Measurements from ENCODE around the gene TMEM8B.
A peak's percentile ranks its signal among the peaks of the same experiment; 100 is the strongest.
"Not testable (repeated sequence)": the region's sequence is repeated elsewhere in the genome, so short reads cannot be mapped to it uniquely, and the experiment has no call there.

The TMEM8B gene

DNA sequence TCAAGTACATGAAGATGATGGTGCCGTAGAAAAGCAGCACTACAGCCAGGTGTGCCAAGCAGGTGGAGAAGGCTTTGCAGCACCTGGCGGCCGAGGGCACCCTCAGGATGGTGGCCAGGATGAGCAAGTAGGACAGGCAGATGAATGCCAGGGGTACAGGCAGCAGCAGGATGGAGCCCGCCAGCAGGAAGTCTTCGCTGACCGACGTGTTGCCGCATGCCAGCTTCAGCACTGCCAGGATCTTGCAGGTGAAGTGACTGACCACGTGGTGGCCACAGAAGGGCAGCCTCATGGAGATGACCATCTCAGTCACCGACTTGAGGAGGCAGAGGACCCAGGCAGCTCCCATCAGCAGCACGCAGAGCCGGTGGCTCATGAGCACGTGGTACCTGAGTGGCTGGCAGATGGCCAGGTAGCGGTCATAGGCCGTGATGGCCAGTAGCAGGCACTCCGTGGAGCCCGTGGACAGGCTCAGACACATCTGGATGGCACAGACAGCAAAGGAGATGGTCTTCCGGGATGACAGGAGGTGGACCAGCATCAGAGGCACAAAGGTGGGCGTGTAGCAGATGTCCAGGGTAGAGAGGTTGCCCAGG, 40.7 kb downstream of the TMEM8B start:
- no peak for DNase-seq

DNA sequence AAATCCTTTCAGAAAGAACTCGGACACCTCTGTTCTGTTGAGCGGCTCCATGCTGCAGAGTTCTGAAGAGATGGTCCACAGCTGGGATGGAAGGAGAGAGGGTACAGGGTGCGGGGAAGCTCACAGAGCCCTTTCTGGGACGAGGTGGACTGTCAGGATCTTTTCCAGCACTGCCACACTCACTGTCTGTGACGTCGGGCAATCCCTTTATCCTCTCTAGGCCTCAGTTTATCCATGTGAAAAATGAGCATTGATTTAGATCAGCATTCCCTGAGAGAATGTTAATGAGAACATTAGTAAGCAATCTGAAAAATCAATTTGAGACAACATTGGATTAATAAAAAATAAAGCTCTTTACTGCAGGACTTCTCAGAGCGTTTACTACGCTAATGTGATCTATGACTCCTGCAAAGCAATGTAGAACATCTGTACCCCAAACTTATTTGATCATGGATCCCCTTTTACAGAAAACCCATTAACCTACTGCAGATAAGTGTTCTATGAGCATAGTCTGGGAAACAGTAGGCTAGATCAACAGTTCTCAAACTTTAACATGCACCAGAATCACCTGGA, 41.4 kb downstream of the TMEM8B start, which contains the start of gene OR13J1:
TSS of gene OR13J1 (minus strand) at position 51 of the 573 bp plus-strand sequence. CDS start at position 51, 0 bp downstream.
- no peak for DNase-seq

DNA sequence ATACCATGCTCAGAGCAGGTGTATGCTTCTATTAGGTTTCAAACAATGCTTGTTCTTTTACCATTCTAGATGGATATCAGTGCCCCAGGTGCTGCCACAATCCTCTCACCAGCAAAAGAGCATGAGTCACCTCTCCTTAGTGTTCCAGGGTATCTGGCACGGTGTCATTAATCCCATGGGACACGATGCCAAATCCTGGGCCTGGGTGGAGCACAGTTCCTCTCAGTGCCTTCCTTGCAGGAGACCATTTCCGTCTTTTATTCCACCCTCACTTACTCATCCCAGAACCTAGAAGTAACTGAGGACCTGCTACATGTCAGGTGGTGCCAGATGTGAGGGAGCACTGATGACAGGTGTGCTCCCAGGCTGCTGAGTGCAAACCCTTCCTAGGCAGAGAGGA, 42.5 kb downstream of the TMEM8B start:
- no peak for DNase-seq

DNA sequence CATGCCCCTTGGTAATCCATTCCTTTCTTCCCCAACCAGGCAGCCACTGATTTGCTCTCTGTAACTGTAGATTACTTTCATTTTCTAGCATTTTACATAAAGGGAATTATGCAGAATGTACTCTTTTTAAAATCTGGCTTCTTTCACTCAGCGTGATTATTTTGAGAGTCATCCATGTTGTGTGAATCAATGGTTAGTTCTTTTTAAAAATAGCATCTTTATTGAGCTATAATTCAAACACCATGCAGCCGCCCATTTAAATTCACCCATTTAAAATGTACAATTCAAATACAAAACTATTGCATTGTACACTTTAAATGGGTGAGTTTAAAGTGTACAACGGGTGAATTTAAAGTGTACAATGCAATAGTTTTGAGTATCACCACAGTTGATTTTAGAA, 43.5 kb downstream of the TMEM8B start:
- DNase-seq: no peak

DNA sequence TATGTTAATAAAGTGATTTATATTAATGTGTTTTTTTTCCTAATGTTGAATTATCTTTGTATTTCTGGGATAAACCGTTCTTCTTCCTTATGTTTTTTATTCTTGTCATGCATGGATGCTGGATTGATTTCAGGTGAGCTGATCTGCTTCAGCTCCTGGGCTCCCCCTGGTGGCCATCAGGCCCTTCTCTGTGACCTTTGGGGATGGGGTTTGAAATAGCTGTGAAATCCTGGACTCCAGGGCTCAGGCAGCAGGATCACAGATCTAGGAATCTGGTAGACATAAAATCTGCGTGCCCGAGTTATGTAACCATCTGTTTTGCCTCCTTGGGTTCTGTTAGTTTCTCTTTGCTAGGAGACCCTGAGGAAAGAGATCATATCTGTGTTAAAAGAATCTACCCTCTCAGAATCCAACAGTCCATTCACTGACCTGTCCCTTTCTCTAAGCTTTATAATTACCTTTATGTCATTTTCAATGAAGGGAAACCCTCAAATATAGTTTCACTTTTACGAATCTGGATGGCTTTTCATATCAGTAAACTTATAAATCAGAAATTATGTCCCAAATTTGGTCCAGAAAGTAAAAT, 53.3 kb downstream of the TMEM8B start:
- DNase-seq: peak; percentile 83

DNA sequence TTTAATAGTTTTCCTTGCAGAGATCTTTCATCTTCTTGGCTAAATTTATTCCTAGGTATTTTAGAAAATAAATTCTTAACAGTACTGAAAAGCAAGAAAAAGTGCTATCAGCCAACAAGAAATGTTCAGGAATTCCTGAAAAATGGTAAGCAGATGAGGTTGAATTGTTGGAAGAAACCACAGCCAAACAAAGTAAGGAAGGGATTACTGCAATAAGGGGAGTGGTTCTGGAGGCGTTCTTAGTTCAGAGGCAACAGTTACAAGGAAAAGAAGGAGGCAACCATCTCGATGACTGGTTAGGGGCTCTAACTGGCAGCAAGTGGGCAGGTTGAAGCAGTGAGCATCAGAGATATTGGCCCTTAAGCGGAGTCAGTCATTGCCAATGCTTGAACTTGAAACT, 54.0 kb downstream of the TMEM8B start:
- DNase-seq: no peak

DNA sequence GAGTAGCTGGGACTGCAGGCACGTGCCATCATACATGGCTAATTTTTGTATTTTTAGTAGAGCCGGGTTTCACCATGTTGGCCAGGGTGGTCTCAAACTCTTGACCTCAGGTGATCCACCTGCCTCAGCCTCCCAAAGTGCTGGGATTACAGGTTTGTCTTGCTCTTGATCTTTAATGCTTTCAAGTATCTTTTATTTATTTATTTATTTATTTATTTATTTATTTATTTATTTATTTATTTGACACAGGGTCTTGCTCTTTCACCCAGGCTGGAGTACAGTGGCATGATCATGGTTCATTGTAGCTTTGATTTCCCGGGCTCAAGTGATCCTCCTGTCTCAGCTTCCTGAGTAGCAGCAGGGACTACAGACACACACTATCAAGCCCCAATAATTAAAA, 55.9 kb downstream of the TMEM8B start:
- not testable (repeated sequence) for DNase-seq

DNA sequence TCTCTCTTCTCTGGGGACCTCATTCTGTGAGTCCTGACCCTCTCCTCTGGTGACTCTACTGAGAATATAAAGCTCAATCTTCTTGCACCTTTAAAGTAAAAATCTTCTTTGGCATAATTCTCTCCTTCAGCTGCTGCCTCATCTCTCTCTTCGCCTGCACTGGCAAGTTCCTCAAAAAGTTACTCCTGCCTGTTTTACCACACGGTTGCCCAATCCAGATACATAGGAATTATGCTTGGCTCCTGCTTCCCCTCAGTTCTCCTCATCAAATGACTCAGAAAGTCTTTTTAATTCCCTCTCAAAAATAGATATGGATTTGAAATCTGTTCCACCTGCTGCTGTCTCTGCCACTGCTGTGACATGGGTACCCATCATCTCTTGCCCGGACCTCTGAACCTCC, 62.6 kb downstream of the TMEM8B start:
- DNase-seq: no peak

DNA sequence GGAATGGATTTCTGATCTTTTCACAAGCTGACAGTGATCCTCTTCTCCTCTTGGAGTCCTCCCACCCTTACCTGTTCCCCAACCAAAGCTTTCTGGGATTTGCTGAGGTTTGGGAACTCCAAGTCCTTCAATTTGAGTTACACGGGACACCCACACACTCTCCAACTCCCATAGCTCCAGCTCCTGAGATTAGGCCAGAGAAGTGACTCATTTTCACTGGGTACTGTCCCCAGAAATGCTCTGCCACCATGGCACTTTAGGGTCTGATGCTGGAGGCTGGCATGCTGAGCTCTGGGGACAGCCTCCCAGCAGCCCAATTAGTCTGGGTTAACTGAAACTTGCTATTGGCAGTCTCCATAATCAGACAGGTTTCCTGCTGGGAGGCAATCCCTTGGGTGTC, 63.0 kb downstream of the TMEM8B start:
- DNase-seq: no peak

DNA sequence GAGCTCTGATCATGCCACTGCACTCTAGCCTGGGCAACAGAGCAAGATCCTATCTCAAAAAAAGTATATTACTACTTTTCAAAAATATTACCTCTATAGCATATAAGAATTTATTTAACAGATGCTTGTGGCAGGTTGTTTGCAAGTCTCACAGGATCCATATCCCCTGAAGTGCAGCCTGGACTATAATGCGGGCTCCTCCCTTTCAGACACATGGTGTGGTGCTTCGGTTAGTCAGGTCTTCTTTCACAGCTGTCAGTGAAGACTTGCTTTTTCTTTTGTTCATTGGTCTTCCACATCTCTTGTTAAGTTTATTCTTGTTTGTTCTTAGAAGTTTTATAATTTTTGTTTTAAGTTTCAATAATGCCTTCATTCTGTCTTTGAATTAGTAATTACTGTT, 67.5 kb downstream of the TMEM8B start:
- DNase-seq: no peak

DNA sequence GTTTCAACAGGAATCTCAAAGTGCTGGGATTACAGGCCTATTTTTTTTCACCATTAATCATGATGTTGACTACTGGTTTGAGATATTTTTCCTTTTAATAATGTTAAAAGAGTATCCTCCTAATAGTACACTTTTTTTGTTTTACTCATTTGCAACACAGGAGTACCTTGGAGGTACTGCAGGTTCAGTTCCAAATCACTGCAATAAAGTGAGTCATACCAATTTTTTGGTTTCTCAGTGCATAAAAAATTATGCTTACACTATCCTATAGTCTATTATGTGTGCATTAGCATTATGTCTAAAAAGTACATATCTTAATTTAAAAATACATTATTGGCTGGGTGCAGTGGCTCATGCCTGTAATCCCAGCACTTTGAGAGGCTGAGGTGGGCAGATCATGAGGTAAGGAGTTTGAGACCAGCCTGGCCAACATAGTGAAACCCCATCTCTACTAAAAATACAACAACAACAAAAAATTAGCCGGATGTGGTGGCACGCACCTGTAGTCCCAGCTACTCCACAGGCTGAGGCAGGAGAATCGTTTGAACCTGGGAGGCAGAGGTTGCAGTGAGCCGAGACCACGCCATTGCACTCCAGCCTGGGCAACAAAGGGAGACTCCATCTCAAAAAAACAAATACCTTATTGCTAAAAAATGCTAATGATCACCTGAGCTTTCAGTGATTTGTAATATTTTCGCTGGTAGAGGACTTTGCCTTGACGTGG, 68.5 kb downstream of the TMEM8B start:
- DNase-seq: not testable (repeated sequence)

DNA sequence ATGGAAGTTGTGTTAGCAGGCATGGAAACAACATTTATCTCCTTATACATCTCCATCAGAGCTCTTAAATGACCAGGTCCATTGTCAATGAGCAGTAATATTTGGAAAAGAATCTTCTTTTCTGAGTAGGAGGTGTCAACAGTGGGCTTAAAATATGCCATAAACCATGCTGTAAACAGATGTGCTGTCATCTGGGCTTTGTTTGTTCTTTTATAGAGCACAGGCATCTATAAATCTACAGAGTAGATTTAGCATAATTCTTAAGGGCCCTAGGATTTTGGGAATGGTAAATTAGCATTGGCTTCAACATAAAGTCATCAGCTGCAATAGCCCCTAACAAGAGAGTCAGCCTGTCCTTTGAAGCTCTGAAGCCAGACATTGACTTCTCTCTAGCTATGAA, 69.3 kb downstream of the TMEM8B start:
- no peak for DNase-seq

DNA sequence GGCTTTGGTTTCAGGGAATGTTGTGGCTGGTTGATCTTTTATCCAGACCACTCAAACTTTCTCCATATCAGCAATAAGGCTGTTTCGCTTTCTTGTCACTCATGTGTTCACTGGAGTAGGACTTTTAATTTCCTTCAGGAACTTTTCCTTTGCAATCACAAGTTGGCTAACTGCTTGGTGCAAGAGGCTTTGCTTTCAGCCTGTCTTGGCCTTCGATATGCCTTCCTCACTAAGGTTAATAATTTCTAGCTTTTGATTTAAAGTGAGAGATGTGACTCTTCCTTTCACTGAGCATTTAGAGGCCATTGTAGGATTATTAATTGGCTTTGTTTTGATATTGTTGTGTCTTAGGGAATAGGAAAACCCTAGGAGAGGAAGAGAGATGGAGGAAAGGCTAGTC, 70.0 kb downstream of the TMEM8B start:
- no peak for DNase-seq

DNA sequence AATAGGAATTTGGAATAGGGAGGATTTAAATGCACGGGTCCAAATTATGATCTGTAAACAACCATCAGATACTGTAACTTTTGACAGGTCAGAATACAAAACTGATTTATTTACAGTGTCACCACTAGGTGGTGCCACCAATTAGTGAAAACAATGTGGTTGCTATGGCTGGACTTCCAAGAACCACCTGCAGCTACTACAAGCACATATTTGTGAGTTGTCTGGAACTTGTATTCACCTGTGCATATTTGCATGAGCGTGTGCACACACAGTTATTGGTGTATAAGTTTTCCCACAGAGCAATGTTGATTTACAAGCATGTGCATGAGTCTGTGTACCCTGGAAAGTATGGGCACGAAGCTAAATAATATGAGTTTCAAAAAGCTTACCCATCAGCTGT, 74.0 kb downstream of the TMEM8B start:
- DNase-seq: no peak

DNA sequence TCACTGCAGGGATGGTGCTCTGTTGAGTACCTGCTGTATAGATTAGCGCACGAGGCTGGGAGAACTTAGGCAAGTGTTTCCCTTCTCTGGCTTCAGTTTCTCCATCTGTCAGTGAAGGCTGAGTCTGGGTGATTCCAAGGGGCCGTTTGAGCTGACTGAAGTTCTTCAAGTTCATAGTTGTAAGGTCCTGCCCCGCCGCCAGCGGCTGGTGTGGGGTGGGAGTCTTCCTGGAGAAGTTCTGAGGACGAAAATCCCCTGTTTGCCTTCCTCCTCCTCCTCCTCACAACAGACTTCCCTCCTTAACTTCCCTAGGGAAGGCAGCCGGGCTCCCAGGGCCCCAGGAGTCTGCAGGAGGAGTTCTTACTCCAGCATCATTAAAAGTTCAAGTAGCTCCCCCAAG, 75.3 kb downstream of the TMEM8B start:
- DNase-seq: no peak

DNA sequence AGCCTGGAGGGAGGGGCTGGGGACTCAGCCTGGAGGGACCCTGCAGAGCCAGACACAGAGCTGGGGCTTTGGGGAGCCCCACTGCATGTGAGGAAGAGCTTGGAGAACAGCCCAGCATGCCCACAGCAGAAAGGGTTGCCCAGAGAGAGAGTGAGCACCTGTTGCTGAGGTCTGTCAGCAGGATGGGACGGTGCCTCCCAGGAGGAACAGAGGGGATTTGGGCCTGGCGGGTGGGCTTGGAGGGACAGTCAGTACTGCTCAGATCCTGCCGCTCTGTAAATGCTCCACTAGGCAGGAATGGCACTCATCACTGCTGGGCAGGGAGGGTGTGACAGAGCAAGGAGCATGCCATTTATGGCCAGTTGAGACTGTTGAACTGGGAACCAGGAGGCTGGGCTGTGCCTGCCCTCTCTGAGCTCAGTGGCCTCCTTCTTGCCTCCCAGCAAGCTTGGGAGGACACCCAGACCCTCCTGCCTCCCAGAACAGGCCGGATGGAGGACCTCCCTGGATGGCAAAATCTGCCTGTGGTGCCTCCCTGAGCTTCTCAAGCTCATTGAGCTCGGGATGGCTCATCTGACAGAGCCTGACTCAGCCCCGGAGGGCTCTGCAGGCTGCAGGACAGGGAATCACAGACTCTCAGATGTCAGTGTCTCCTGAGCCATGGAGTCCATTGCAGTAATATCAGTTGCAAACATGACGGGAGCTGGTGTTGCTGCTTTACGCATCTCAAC, 76.2 kb downstream of the TMEM8B start:
- DNase-seq: no peak

DNA sequence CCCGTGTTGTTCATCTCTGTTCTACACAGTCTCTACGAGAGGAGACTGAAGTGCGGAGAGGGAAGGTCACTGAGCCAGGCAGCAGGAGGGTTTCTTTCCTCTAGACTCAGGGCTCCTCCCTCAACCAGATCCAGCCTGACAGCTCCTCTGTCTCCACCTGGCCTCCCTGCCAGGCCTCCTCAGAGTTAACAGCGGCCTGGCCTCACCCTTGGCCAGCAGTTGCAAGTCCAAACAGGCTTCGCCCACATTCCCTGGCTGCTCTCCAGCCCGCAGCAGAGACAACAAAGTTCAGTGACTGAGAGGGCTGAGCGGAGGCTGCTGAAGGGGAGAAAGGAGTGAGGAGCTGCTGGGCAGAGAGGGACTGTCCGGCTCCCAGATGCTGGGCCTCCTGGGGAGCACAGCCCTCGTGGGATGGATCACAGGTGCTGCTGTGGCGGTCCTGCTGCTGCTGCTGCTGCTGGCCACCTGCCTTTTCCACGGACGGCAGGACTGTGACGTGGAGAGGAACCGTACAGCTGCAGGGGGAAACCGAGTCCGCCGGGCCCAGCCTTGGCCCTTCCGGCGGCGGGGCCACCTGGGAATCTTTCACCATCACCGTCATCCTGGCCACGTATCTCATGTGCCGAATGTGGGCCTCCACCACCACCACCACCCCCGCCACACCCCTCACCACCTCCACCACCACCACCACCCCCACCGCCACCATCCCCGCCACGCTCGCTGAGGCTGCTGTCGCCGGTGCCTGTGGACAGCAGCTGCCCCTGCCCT, 77.1 kb downstream of the TMEM8B start, which contains the start of gene HRCT1:
TSS of gene HRCT1 (plus strand) at position 291 of the 768 bp plus-strand sequence. CDS start at position 377, 86 bp downstream.
- DNase-seq: no peak

DNA sequence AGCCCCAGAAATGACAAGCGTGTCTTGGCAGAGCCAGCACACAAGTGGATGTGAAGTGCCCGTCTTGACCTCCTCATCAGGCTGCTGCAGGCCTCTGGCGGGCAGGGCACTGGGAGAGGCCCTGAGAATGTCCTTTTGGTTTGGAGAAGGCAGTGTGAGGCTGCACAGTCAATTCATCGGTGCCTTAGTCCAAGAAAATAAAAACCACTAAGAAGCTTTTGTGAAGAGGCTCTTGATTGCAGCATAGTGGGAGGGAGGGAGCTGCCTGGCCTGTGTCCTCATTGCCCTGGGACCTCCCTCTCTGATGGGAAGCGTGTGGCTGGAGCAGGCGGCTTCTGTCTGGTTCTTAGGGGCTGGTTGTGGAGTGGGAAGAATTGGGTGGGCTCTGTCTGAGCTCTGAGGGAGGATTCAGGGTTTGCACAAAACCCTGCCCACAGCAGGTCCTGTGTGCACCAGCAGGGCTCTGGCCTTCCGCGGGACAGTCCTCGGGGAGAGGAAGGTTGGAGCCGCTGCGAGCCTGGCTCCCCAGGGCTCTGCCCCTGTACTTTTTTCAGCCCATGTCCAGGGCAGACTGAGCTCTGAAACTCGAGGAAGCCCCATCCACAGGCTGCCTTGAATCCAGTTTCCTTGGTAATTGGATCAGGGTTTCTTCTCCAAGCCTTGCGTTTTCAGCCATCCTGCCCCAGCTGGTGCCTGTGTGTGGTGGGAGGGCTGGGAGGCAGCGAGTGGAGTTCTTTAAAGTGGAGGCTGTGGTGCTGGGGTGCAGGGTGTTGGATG, 78.1 kb downstream of the TMEM8B start:
- DNase-seq: no peak

DNA sequence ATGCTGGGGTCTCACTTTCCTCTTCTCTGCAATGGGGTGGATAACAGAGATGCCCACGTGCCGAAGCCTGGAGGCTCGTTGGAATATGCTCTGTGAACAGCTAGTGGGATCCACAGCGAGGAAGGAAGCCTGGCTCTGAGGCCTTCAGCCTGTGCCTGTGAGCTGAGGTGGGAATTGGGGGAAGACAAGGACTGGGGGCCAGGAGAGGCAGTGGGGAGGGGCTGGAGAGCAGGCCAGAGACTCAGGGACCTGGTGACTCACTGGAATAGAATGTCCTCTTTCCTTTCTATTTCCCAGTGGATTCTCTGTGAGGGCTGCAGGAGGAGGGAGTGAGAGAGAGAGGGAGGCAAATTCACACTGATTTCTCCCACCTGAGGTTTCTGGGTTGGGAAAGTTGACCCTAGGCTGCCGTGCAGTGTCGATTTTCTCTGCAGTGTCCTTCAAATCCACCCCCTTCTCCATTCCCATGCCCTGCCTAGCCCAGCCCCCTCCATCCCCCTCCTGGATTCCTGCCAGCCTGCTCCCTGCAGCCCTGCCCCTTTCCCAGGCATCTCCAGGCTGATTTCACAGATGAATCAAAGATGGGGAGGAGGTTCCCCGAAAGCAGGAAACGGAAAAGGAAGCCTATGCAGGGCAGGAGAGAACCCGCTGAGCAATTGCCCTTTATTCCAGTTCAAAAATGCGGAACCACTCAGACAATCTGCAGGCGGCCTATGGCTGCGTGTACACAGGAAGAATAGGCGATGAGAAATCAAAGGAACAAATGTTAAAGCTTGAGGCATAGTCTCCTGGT, 78.9 kb downstream of the TMEM8B start:
- no peak for DNase-seq

DNA sequence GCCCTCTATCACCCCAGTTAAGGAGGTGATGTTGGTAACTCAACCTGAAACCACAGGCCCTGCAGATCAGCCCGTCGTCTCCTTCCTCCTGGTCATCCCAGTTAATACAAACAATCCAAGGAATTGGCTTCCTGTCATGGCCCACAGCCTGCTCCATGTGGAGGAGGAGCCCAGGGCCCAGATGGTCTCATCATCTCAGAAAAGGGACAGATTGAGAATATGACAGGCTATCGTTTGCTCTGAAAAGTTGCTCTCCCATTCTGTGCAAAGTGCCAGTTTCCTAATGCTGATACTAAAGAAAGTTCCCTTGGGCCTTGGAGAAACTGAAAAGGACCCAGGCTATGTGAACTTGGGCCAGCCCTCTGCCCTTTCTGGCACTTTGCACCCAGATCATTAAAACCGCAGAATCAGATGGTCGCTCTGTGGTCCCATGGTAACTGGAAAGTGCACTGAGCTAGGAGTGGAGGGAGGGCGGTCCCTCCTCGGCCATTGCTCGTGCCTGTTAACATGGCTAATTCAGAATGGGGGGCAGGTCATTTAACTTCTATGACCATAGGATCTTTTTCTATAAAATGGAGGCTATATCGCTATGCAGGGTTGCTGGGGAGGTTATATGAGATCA, 79.6 kb downstream of the TMEM8B start:
- no peak for DNase-seq

Data from effector CD4-positive, alpha-beta T cell (primary cell).